ENCODE measurements around the gene TRAPPC2L. TPM values are rescaled to one million over a fixed set of nuclear protein-coding genes. Genes with fewer than 3 reads are reported as not detected.
A peak's percentile ranks its signal among the peaks of the same experiment; 100 is the strongest.

The TRAPPC2L gene
- total and polyA plus RNA-seq, 2 of the 13 experiments (the other 11 are each of a cell fraction or from before 2014, with no cell fraction given): 96.3 to 107 TPM

DNA sequence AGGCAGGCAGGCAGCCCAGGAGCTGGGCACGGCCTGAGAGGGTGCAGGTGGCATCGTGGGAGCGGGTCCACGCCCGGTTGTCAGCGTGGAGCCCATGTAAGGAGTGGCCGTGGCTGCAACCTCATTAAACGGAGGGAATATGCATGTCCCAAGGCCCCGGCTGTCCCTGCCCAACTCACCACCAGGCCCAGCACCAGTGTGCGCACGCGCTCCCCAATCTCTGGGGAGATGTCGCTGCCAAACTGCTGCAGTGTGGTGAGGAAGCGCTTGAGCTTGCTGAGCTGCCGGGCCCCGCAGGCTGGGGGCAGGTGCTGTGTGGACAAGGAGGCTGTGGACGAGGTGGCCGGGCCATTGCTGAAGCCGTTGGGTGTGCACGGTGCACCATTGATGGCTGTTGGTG, 35.1 kb downstream of the TRAPPC2L start (continued):
- TF ChIP-seq, protein P1, sequence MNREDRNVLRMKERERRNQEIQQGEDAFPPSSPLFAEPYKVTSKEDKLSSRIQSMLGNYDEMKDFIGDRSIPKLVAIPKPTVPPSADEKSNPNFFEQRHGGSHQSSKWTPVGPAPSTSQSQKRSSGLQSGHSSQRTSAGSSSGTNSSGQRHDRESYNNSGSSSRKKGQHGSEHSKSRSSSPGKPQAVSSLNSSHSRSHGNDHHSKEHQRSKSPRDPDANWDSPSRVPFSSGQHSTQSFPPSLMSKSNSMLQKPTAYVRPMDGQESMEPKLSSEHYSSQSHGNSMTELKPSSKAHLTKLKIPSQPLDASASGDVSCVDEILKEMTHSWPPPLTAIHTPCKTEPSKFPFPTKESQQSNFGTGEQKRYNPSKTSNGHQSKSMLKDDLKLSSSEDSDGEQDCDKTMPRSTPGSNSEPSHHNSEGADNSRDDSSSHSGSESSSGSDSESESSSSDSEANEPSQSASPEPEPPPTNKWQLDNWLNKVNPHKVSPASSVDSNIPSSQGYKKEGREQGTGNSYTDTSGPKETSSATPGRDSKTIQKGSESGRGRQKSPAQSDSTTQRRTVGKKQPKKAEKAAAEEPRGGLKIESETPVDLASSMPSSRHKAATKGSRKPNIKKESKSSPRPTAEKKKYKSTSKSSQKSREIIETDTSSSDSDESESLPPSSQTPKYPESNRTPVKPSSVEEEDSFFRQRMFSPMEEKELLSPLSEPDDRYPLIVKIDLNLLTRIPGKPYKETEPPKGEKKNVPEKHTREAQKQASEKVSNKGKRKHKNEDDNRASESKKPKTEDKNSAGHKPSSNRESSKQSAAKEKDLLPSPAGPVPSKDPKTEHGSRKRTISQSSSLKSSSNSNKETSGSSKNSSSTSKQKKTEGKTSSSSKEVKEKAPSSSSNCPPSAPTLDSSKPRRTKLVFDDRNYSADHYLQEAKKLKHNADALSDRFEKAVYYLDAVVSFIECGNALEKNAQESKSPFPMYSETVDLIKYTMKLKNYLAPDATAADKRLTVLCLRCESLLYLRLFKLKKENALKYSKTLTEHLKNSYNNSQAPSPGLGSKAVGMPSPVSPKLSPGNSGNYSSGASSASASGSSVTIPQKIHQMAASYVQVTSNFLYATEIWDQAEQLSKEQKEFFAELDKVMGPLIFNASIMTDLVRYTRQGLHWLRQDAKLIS (CRISPR knock-in tag; IDR thresholded peaks at IDR 0.05): no peak
- TF ChIP-seq JUND (CRISPR knock-in tag; IDR thresholded peaks at IDR 0.05): no peak

- no peak for FAIRE-seq
- Histone ChIP-seq H2AFZ (ENCODE audit: low read length) (no peak overlapping the region), H3K9me3 (ENCODE audit: low read length) (no peaks in the 10 kb centered on the region), H4K20me1 (ENCODE audit: insufficient read depth, low read length) (peaks cover 4% of the 10 kb centered on the region; the same call in 1 of the 2 replicates), H3K79me2 (ENCODE audit: insufficient read depth, low read length) (no peaks in the 10 kb centered on the region), H3K4me3 (replicated peaks in 1 of 3; ENCODE audit: insufficient read depth in 1 of 3, low read depth in 2 of 3, low read length in 3 of 3) (no peak overlapping the region), H3K36me3 (replicated peaks in 1 of 2; ENCODE audit: control insufficient read depth in 1 of 2, insufficient read depth in 2 of 2, low read length in 2 of 2) (no peaks in the 10 kb centered on the region), H3K9ac (ENCODE audit: insufficient read depth, low read depth, low read length) (no peak overlapping the region), H3K4me1 (ENCODE audit: insufficient read depth, low read length) (no peaks in the 10 kb centered on the region), H3K27ac (ENCODE audit: extremely low read length, insufficient read depth, low read length) (no peak overlapping the region), H3K27me3 (ENCODE audit: control insufficient read depth in 1 of 2, insufficient read depth in 2 of 2, low read length in 2 of 2) (peaks cover 52 to 92% of the 10 kb centered on the region in 2 experiments), H3K4me2 (ENCODE audit: low read depth, low read length) (no peak overlapping the region)
- ChIA-PET POLR2A (no interaction called here), CTCF (ENCODE audit: low intra/inter-chr PET ratio, low total read pairs) (no interaction called here)
- in situ Hi-C loops (cut with HindIII; ENCODE audit: extremely low pct_ligation_motif_present, low pct_unique_long_range_greater_than_20kb) (no loop called here), intact Hi-C loops (cut with micrococcal nuclease; ENCODE audit: unreplicated experiment) (no loop called here)
- TF ChIP-seq ZNF207 (IDR thresholded peaks at IDR 0.05; ENCODE audit: borderline replicate concordance) (no peak), RNF2 (conservative IDR thresholded peaks at IDR 0.05; ENCODE audit: low read depth) (no peak), ZNF546 (CRISPR knock-in tag; conservative IDR thresholded peaks at IDR 0.05) (no peak), GPN1 (CRISPR knock-in tag; IDR thresholded peaks at IDR 0.05; ENCODE audit: borderline replicate concordance) (no peak), RFXAP (CRISPR knock-in tag; IDR thresholded peaks at IDR 0.05; ENCODE audit: borderline replicate concordance) (no peak), KLF15 (CRISPR knock-in tag; IDR thresholded peaks at IDR 0.05; ENCODE audit: borderline replicate concordance) (no peak), RAD21 (CRISPR knock-in tag; IDR thresholded peaks at IDR 0.05) (no peak), SMARCE1 (IDR thresholded peaks at IDR 0.05; ENCODE audit: borderline replicate concordance) (no peak), IRF2 (CRISPR knock-in tag; IDR thresholded peaks at IDR 0.05) (no peak), ZNF704 (CRISPR knock-in tag; IDR thresholded peaks at IDR 0.05; ENCODE audit: borderline replicate concordance) (no peak)
- TF ChIP-seq, protein P2, sequence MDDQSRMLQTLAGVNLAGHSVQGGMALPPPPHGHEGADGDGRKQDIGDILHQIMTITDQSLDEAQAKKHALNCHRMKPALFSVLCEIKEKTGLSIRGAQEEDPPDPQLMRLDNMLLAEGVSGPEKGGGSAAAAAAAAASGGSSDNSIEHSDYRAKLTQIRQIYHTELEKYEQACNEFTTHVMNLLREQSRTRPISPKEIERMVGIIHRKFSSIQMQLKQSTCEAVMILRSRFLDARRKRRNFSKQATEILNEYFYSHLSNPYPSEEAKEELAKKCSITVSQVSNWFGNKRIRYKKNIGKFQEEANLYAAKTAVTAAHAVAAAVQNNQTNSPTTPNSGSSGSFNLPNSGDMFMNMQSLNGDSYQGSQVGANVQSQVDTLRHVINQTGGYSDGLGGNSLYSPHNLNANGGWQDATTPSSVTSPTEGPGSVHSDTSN (CRISPR knock-in tag; IDR thresholded peaks at IDR 0.05; ENCODE audit: borderline replicate concordance): no peak
- TF ChIP-seq, protein P3, sequence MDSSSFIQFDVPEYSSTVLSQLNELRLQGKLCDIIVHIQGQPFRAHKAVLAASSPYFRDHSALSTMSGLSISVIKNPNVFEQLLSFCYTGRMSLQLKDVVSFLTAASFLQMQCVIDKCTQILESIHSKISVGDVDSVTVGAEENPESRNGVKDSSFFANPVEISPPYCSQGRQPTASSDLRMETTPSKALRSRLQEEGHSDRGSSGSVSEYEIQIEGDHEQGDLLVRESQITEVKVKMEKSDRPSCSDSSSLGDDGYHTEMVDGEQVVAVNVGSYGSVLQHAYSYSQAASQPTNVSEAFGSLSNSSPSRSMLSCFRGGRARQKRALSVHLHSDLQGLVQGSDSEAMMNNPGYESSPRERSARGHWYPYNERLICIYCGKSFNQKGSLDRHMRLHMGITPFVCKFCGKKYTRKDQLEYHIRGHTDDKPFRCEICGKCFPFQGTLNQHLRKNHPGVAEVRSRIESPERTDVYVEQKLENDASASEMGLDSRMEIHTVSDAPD (CRISPR knock-in tag; IDR thresholded peaks at IDR 0.05): no peak
- DNase-seq (ENCODE audit: low spot score): no peak
- 12% methylated on average over 11 of the region's 19 CpGs for WGBS (ENCODE audit: low lambda C conversion rate)
- ATAC-seq: peak; percentile 7; the same call in 2 of the 3 replicates
- BruUV-seq (replicated peaks): no TSS peak
Observed at GRCh38 chr16:88893127-88893968, 36.4 kb downstream of the TRAPPC2L start.

All from HepG2 (cell line).